HG03025 (cell line): ENCODE measurements around the gene CPB2.

ENCODE experiments used
- ATAC-seq: cut with Tn5 transposase; IDR thresholded peaks from one replicate; pipeline ENCODE4 v1.9.1; 2021; ENCODE audit warnings: mild to moderate bottlenecking, moderate library complexity; ENCODE audit not compliant: unreplicated experiment, low FRiP score

Gene CPB2

DNA sequence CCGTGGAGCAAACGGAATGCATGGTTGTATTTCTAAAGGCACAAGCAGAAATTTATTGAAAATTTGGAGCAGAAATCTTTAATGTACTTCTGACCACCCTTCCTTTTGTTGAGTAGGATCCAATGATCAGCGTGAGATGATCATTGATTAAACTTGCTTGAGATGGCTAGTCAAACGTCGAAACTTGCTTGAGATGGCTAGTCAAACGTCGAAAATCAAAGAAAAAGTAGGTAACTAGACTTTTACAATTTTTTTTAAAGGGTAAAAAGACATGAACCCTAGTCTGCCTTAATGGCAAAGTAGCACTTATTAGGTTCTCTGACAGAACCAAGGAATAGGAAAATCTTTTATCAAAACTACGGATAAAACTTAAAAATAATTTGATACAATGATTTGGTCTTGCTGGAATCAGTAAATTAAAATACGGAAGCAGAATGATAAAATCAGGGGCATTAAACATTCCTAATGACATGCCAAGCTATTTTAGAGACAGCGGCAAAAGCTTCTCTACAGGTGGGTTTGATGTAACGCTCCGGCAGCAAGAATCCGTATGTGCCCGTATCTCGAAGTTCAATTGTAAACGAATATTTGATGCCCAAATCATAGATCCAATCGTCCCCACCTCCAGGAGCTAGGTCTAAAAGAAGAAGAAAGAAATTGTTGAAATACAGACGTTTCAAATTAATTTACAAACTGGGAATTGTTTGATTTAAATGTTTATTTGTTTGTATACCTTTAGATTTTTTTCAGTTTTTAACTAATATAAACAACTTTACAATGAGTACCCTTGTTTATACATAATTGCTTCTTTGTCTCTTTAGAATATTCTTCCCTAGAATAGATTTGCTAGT, 51.4 kb downstream of the CPB2 start:
- no peak for ATAC-seq

DNA sequence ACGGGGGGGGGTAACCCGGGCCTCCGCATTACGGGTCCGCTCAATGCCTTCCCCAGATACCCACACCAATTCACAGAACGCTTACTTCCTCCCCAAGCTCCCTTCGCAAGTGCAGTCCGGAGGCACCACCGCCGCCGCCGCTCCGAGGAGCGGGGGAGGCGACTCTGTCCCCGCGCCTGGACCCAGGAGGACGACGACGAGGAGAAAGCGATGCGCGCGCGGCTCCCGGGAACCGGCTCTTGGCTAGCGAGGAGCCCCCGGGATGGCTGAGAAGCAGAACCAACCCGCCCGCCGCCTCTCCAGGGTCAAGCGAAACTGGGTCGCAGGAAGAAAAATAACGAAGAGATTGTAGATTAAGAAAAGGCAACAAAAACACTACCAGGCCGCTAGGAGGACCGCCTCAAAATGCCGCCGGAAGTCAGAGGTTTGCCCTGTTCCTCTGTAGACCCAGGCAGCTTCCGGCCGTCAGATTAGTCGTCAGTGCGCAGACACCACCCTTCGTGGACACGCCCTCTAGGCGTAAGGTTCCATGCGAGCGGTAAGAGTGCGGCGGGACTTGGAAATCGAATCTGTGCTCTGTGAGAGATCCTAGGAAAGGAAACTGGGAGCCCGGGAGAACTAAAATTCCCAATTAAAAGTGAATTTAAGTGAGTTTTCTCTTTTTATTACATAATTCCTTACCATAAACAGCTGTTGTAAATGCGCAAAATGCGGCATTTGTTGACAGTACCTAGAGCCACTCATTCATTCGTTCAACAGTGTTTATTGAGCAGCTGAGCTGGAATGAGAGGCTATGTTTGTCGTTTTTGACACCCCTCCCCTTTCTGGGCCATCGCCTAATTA, 52.3 kb downstream of the CPB2 start, which contains the start of gene ZC3H13:
Gene ZC3H13 (minus strand): TSS at position 428 of the 843 bp plus-strand sequence. CDS start 7,239 bp downstream, outside the sequence.
- ATAC-seq, result peak; percentile 99

DNA sequence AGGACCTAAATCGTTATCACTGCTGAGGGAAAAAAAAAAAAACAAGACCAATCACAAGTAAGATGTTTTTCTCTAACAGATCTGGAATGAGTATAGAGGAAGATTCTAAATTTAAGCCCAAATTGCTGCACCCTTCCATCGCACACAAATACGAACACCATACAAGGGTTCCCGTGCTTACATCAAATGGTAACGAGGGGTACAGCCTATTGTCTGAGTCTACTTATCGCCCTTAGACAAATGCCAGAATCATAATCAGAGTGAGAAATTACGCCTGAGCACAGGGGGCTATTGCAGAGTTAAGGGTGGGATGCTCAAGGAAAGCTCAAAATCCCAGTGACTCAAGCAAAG, 52.9 kb downstream of the CPB2 start:
- ATAC-seq, result no peak

DNA sequence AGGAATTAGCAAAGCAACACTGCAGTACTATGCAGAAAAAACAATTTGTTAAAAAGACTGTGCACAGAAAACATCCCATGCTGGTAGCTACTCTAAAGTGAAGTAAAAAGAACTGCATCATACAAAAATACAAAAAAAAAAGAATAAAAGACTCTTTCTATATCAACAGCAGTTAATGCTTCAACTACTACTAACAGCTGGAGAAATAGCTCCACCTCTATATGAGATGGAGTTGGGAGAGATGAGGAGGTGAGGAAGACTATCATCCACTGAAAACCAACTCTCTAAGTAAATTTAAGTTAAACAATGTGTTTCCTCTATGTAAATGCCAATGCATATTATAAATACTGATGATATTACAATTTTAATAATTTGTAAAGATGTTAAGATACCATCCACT, 54.1 kb downstream of the CPB2 start:
- no peak for ATAC-seq

DNA sequence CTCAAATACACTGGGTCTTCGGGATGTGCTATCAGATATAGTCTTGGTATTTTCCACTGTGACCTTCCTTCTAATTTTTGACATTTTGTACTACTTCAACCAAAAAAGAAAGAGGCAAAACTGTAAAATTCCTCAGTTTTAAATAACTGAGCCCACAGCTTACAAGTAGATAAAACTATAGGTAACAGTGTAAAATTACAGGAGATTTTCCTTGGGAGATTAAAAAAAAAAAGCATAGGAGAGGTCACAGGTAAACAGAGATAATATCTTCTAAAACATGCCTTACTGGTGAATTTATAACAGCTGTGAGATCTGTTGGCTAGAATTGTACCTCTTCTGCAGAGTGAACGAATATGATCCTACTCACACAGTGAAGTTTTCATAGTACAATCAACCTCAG, 59.4 kb downstream of the CPB2 start:
- ATAC-seq, result no peak

DNA sequence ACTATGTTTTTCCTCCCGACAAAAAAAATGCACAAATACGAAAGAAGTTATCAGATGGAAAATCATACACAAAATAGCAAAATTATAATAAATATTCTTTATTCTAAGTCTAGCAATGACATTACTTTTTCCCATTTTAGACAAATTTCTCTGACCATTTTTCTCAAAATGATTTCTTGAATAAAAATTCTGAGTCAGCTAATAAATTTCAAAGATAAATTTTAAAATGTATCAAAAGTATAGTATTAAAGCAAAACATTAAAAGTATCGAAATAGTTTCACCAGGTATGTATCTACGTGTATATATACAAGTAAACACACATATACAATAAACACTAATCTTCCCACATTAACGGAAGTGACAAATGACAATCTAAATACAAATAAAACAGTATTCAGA, 61.2 kb downstream of the CPB2 start:
- no peak for ATAC-seq

DNA sequence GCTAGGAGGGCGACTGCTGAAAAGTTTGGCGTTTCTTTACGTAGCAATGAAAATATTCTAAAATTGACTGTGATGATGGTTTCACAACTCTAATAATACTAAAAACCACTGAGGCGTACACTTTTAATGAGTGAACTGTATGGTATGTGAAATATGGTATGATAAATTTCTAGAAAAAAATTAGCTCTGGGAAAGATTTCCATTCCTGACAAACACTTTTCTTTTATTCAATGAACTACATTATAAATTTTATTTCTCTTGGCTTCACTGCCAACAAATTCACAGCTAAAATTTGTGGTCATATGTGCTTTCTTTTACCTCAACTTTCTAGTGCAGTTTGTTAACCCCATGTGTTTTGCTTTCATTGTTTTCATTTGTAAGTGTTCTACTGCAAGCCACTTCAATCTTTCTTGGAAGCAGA, 63.4 kb downstream of the CPB2 start:
- no peak for ATAC-seq

DNA sequence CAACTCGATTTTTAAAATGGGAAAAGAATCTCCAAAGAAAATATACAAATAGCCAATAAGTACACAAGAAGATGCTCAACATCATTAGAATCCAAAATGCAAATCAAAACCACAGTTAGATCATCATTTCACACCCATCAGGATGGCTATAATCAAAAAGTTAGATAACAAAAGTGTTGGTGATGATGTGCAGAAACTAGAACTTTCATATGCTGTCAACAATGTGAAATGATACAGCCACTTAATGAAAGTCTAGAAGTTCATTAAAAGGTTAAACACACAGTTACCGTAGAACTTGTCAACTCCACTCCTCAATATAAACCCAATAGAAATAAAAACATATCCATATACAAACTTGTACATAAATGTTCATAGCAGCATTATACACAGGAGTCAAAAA, 64.1 kb downstream of the CPB2 start:
- ATAC-seq, result no peak

DNA sequence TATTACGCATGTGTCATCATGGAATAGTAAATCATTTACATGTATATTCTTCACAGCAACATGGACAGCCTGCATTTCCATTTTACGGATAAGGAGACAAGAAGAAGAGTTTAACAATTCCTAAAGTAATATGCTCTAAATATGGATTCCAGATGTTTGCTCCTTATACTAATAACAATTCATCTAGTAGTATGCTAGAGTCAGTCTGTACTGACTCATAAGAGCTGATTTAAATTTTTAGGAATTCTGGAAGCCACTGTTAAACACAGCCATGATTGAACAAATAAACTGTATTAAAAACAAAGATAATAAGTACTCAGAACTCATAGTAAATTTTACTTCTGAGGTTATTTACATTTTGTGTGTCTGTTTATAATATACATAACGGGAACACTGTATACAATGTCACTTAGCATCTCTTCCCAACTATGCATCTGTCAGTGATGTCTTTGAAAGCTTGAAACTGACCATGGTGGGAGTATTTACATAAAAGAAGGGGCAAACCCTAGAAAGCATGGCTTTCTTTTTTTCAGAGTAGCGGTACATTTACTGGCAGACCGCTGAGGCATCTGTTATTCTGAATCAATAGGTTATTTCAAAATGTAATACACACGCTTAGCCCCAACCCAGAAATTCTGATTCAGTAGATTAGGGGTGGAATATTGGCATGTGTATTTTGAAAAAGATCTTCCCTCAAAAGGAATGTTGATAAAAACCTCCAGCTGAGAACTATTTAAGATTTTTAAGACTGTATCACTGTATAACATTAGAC, 65.2 kb downstream of the CPB2 start:
- no peak for ATAC-seq

DNA sequence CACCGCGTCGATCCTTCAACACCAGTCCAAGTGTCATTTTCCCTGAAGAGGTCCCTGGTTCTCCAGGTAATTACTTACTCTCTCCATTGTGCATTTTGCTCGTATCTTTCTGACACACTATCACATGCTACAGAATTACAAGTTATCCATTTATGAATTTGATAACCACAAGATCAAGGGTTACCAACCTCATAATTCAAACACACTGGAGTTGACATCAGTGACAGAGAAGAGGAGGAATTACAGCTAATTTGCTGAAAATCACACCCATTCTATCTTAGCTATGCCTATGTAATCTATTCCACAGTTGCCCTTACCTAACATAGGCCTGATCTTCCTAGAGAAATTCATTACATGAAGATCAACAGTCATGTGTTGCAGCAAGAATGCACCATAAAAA, 66.5 kb downstream of the CPB2 start:
- ATAC-seq, result no peak

DNA sequence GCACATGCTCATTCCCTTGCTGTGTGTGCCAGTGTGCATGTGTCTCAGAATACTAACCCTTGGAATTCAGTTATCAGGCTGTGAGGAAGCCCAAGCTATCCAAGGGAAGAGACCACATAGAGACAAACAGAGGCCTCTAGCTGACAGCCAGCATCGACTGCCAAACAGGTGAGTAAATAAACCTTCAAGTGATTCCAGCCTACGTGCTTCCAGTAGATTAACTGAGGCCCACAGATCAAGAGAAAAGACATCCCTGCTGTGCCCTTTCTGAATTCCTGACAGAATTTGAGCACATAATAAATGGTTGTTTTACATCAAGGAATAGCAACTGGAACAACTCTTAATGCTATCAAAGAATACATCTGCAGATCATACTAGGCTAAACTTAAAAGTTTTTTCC, 69.8 kb downstream of the CPB2 start:
- no peak for ATAC-seq

DNA sequence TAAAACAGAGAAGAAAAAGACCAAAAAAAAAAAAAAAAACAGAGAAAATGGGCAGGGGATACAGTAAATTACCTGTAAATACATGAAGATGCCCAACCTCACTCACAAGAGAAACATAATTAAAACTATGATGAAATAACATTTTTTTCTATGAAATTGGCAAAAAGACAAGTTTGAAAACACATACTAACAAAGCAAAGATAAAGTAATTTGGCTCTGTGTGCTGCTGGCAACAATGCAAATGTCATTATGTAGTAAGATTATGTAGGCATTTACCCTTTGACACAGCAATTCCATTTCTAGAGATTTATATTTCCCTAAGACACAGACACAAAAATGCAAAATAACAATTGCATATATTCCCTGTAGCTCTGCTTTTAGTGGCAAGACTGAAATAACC, 72.5 kb downstream of the CPB2 start:
- ATAC-seq, result no peak

DNA sequence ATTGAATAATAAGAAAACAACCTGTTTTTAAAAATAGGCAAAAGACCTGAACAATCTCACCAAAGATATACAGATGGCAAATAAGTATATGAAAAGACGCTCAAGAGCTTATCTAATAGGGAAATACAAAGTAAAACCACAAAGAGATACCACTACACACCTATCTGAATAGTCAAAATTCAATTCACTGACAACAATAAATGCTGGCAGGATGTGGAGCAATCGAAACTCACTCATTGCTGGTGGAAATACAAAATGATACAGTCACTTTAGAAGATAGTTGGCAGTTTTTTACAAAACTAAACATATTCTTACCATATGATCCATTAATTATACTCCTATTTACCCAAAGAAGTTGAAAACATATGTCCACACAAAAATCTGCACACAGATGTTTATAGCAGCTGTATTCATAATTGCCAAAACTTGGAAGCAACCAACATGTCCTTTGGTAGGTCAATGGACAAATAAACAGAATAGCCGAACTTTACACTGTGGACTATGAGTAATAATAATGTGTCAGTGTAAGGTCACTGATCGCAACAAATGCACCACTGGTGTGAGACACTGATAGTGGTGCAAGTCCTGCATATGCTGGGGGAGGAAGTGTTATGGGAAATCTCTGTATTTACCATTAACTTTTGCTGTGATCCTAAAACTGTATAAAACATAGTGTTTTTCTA, 73.1 kb downstream of the CPB2 start:
- ATAC-seq, result no peak

DNA sequence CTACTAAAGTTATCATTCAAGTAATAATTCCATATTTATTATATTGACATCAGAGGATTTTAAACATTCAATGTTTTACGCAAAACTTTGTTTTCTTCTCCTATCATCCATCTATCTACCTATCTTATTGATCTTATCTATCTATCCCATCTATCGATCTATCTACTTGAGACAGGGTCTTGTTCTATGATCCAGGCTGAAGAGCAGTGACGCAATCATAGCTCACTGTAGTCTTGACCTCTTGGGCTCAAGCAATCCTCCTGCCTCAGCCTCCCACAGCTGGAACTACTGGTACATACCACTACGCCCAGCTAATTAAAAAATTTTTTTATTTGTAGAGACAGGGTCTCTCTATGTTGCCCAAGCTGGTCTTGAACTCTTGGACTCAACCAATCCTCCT, 79.7 kb downstream of the CPB2 start:
- ATAC-seq, result no peak

DNA sequence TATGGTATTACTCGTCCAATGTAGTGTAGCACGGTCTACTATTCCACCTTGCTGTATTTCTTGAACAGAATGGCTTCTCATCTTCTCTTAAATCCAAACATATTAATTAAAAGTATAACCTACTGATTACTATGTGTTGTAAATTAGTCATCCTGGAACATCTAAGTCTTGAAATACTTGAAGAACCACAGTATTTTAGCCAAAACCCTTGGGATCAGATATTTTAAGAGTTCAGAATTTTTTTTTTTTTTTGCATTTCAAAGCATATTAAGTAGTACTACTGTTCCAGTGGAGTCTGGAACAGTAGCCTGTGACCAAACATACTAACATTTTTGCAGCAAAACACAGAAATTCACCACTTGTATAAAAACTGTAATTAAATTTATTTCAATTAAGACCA, 82.4 kb downstream of the CPB2 start:
- ATAC-seq, result no peak

DNA sequence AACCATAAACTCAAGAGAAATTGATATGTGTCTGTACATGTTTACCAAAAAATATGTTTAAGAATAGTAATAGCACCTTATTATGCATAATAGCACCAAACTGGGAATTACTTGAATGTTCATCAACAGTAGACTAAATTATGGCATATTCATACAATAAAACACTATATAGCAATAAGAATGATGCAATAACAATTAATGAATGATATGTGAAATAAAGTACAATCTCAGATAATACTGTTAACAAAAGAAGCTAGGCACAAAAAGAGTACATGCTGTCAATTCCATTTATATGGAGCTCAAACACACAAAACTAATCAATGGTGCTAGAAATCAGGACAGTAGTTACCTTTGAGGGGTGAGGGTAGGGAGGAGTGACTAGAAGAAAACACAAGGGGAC, 88.6 kb downstream of the CPB2 start:
- ATAC-seq, result no peak

DNA sequence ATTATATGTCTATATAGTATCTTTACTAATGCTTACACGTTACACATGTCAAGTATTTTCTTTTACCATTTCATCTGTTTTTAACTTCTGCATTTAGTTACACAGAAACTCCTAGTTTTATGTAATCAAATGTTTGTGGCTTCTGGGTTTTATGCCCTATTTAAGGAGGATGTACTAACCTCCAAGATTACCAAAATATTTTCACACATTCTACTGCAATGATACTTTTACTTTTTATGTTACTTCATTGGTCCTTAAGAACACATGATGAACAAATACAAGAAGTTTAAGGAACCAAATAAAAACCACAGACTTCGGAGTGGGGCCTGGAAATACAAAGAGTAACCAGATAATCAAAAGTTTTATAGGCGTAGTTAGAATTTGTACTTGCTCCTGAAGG, 89.5 kb downstream of the CPB2 start:
- ATAC-seq, result no peak

DNA sequence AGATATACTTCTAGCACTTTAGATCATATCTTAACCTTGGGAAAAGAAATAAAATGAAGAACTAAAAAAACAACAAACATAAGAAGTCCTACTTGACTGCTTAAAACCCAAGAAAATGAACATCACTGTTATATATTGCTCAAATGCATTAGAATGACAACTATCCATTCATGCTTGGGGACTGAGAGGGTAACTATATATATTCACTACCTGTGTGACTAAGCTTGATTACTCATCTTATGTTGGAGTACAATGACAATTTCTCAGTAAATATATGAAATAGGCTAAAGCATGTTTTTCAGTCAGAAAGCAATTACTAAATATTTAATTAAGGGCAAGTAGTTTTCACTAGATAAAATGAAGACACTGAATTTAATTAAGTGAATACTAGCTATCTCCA, 92.4 kb downstream of the CPB2 start:
- no peak for ATAC-seq

DNA sequence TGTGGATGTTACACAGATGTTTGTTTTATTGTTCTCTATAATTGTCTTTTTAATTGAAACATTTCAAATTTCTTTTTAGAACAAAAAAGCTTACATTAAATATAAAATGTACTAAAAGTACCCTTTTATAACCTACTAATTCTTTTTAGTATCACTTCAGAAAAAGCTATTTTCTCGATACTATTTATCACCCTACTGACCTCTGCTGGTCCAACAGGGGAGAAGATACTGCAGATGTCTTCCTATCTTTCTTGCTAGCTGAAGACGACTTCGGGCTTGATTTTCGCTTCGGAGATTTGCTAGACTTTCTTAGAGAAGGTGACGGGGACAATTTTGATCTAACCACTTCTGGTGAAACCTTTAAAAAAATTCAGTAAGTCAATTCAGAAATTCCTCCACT, 94.7 kb downstream of the CPB2 start:
- no peak for ATAC-seq

DNA sequence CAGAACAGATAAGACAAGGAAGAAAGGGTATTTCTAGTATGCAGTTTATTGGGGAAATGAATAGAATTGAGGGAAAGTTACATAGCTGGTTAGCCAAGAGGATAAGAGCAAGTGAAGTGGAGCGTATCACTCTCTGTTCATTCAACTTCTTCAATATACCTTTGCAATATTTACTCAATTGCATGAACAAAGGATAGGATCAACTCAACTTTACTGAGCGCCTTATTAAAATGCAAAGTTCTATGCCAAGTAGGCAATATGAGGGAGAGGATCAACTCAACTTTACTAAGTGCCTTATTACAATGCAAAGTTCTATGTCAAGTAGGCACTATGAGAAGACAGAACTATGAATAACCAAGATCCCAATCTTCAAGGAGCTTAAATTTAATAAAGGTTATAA, 96.2 kb downstream of the CPB2 start:
- no peak for ATAC-seq
